Measurements from ENCODE around the gene HDAC4. TPM values are rescaled to one million over a fixed set of nuclear protein-coding genes. Genes with fewer than 3 reads are reported as not detected.

Gene HDAC4
- total and polyA plus RNA-seq, 9 of the 15 experiments (the other 6 are each of a cell fraction or from before 2014, with no cell fraction given) = 0.11 to 20.2 (median 4.0) TPM

- no peak for TF ChIP-seq ZBTB33 (CRISPR knock-in tag; IDR thresholded peaks at IDR 0.05)
Measured at GRCh38 chr2:239215136-239215925, 185.5 kb downstream of the HDAC4 start (continued).

- no peak for FAIRE-seq
- in situ Hi-C loops (cut with MboI) (no loop called here), intact Hi-C loops (cut with micrococcal nuclease) (no loop called here)
- ChIA-PET POLR2A (no interaction called here), CTCF (ENCODE audit: low intra/inter-chr PET ratio) (no interaction called here)
- 78% methylated on average over 8 of the region's 9 CpGs for WGBS (ENCODE audit: insufficient coverage, low coverage, missing lambda C conversion rate)
- H3K9ac ChIP-seq (ENCODE audit: insufficient read depth in 1 of 2, low read depth in 2 of 2, low read length in 2 of 2) = no peak overlapping the region
- no peaks in the 10 kb centered on the region for H3K27me3 ChIP-seq (ENCODE audit: control insufficient read depth in 2 of 2, insufficient read depth in 2 of 2, low read length in 2 of 2)
- peaks cover 15% of the 10 kb centered on the region; the same call in 1 of the 2 replicates for H4K20me1 ChIP-seq (replicated peaks; ENCODE audit: control insufficient read depth, insufficient read depth, low read length)
- no peak overlapping the region for H2AFZ ChIP-seq (ENCODE audit: low read depth, low read length)
- H3K4me2 ChIP-seq (ENCODE audit: insufficient read depth, low read length) = no peak overlapping the region
- H3K27ac ChIP-seq (ENCODE audit: extremely low read depth, low read depth, low read length) = no peak overlapping the region
- H3K79me2 ChIP-seq (ENCODE audit: control insufficient read depth, insufficient read depth, low read length) = peaks cover 15% of the 10 kb centered on the region
- peaks cover 20 to 33% of the 10 kb centered on the region in 2 experiments; a peak in 4 of 5 replicates for H3K4me1 ChIP-seq (replicated peaks in 1 of 2; ENCODE audit: control insufficient read depth in 2 of 2, insufficient read depth in 2 of 2, low read length in 2 of 2)
- no peaks in the 10 kb centered on the region for H3K36me3 ChIP-seq (ENCODE audit: control insufficient read depth, insufficient read depth, low read length)
- no TSS peak for BruUV-seq (replicated peaks)
- no peak for ATAC-seq
- DNase-seq (ENCODE audit: extremely low read depth in 1 of 4, low spot score in 3 of 4) = no peak
- H3K9me3 ChIP-seq (replicated peaks; ENCODE audit: control insufficient read depth, insufficient read depth, low read depth, low read length) = no peaks in the 10 kb centered on the region
- peaks cover 2% of the 10 kb centered on the region for H3K9me1 ChIP-seq (ENCODE audit: control insufficient read depth, insufficient read depth, low read length)
- TF ChIP-seq C11orf30 (IDR thresholded peaks at IDR 0.05; ENCODE audit: low read depth) (0 out of 2 replicates have a peak, but pooled peaks have one; percentile 8), FOXJ2 (tag; IDR thresholded peaks at IDR 0.05) (no peak)
- no peak overlapping the region for H3K4me3 ChIP-seq
Measured at GRCh38 chr2:239214725-239215124, 186.1 kb downstream of the HDAC4 start.
